OCI-LY1 (cell line): ENCODE measurements around the gene BBS10.
"Not testable (repeated sequence)": the region's sequence is repeated elsewhere in the genome, so short reads cannot be mapped to it uniquely, and the experiment has no call there.

ENCODE experiments used
- EZH2 ChIP-seq: fragments of 200-600 bp; sonication (generic), shearing (Covaris generic); IDR thresholded peaks from 2 replicates; pipeline ENCODE4 v1.8.0; 2017; ENCODE audit warnings: borderline replicate concordance, mixed run types, mild to moderate bottlenecking, antibody characterized with exemption, low read length, moderate library complexity, mixed read lengths
- TF ChIP-seq, protein P1 (sequence below): fragments of 200-600 bp; sonication (generic), shearing (Covaris generic); IDR thresholded peaks from 2 replicates; pipeline ENCODE4 v1.5.1; 2017; ENCODE audit warnings: mild to moderate bottlenecking, antibody characterized with exemption, low read length, moderate library complexity, mixed read lengths

GRCh38 chr12:76364131-76364530 lies 15.9 kb upstream of the BBS10 start:
- TF ChIP-seq, protein P1, sequence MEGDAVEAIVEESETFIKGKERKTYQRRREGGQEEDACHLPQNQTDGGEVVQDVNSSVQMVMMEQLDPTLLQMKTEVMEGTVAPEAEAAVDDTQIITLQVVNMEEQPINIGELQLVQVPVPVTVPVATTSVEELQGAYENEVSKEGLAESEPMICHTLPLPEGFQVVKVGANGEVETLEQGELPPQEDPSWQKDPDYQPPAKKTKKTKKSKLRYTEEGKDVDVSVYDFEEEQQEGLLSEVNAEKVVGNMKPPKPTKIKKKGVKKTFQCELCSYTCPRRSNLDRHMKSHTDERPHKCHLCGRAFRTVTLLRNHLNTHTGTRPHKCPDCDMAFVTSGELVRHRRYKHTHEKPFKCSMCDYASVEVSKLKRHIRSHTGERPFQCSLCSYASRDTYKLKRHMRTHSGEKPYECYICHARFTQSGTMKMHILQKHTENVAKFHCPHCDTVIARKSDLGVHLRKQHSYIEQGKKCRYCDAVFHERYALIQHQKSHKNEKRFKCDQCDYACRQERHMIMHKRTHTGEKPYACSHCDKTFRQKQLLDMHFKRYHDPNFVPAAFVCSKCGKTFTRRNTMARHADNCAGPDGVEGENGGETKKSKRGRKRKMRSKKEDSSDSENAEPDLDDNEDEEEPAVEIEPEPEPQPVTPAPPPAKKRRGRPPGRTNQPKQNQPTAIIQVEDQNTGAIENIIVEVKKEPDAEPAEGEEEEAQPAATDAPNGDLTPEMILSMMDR, result not testable (repeated sequence)
- TF ChIP-seq EZH2, result not testable (repeated sequence)
